Vagina (tissue), 2 donors: ENCODE data around the gene PPP1CA. TPM values are rescaled to one million over a fixed set of nuclear protein-coding genes. Genes with fewer than 3 reads are reported as not detected.

Source experiments
- DNase-seq, 2 donors: peaks; one replicate each; pipeline ENCODE4 v3.0.0-alpha.2; 2017; ENCODE audit errors: extremely low spot score in 2 of 2
- H3K27ac ChIP-seq: fragments of 200-600 bp; sonication (generic); one replicate; pipeline ENCODE4 v1.5.1; 2019
- H3K27me3 ChIP-seq: fragments of 200-600 bp; sonication (generic); one replicate; pipeline ENCODE4 v1.5.1; 2019
- H3K36me3 ChIP-seq, 2 donors: fragments of 200-600 bp; sonication (generic); one replicate each; pipeline ENCODE4 v1.5.1; 2017 to 2019
- H3K4me1 ChIP-seq: fragments of 200-600 bp; sonication (generic); one replicate; pipeline ENCODE4 v1.5.1; 2019
- H3K4me3 ChIP-seq, 2 donors: fragments of 200-600 bp; sonication (generic); 1 replicate in 1 of 2; 2 replicates in 1 of 2; pipeline ENCODE4 v1.5.1; 2016 to 2019
- H3K9me3 ChIP-seq: fragments of 200-600 bp; sonication (generic); one replicate; pipeline ENCODE4 v1.5.1; 2019
- CTCF ChIP-seq, 3 experiments: fragments of 450-650 bp in 2 of 3; fragments of 200-600 bp in 1 of 3; sonication (generic) in 1 of 3; IDR thresholded peaks; one replicate each; pipeline ENCODE4 v1.5.1; 2017 to 2019; ENCODE audit warnings: antibody characterized with exemption in 3 of 3, mild to moderate bottlenecking in 2 of 3, moderate library complexity in 2 of 3
- POLR2A ChIP-seq, 2 donors: fragments of 450-650 bp; IDR thresholded peaks; one replicate each; pipeline ENCODE4 v1.6.1; 2017; ENCODE audit warnings: antibody characterized with exemption in 2 of 2, mild to moderate bottlenecking in 2 of 2, moderate library complexity in 2 of 2
- POLR2AphosphoS5 ChIP-seq, 2 donors: sonication (generic); formaldehyde crosslinking; IDR thresholded peaks; one replicate each; pipeline ENCODE4 v1.9.0; 2017; ENCODE audit warnings: antibody characterized with exemption in 2 of 2, mild to moderate bottlenecking in 2 of 2, low read depth in 1 of 2; ENCODE audit not compliant: insufficient read depth in 1 of 2
- intact Hi-C: fragments of 100-400 bp; cut with DNase I; formaldehyde crosslinking; loops from one replicate; pipeline ENCODE4 v1.15.1; 2023
- total RNA-seq: library from RNA; depleted of rRNA; stranded (reverse); fragments of >200 nt; gene quantifications from one replicate; pipeline ENCODE4 v1.2.3, GENCODE V29; 2016

Gene PPP1CA
- total RNA-seq, 1 donor from 2014 or later = 102 TPM

DNA sequence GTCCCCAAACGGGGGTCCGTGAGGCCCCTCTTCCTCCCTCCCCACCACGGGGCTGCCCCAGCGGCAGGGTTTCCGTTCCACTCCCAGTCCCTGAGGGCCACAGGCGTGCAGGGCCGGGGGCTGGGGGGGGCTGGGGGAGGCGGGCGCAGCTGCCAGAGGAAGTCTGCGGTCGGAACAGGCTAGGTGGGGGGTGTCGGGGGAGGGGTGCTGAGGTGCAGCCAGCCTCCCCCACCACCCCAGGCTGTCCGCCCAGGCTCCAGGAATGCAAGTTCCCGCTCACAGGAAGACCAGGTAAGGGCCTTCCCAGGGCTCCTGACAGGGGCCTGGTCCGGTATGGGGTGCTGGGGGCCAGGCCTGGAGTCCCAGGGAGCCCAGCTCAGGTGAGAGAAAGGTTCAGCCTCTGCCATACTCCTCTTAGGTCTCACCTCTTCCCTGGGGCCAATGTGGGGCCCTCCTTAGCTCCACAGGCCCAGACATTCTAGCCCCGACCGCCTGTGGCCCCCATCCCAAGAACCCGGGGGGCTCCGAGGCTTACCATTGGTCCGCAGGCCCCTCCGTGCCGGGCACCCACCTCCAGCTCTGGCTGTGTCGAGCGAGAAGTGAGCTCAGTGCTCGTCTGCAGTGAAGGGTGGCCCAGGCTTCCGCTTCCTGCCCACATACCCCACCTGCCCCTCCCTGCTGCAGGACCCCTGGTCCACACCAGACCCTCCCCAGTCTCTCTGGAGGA is 35.6 kb upstream of the PPP1CA start, which contains the start of gene PTPRCAP:
Gene PTPRCAP (minus strand): TSS at position 601 of the 727 bp plus-strand sequence. CDS start 63 bp downstream, at position 538.
- no peaks in the 10 kb centered on the region for H3K9me3 ChIP-seq
- H3K27me3 ChIP-seq = no peaks in the 10 kb centered on the region
- peaks cover 0 to 67% of the 10 kb centered on the region in 2 donors for H3K36me3 ChIP-seq
- intact Hi-C loops = no loop called here
- peaks cover 46% of the 10 kb centered on the region for H3K4me1 ChIP-seq
- TF ChIP-seq CTCF (IDR thresholded peaks at IDR 0.05) = no peak
- TF ChIP-seq POLR2AphosphoS5 (IDR thresholded peaks at IDR 0.05; ENCODE audit: insufficient read depth in 1 of 2, low read depth in 1 of 2) = no peak
- no peak for TF ChIP-seq POLR2A (IDR thresholded peaks at IDR 0.05)
- DNase-seq = no peak
- peak within 1 kb of the TSS; percentile 22 to 32 for H3K4me3 ChIP-seq
- H3K27ac ChIP-seq = no peak within 1 kb of the TSS

GRCh38 chr11:67436459-67437081 is 34.9 kb upstream of the PPP1CA start:
- no peaks in the 10 kb centered on the region for H3K9me3 ChIP-seq
- no peak for TF ChIP-seq CTCF (IDR thresholded peaks at IDR 0.05)
- no peak for TF ChIP-seq POLR2AphosphoS5 (IDR thresholded peaks at IDR 0.05; ENCODE audit: insufficient read depth in 1 of 2, low read depth in 1 of 2)
- no peak for TF ChIP-seq POLR2A (IDR thresholded peaks at IDR 0.05)
- intact Hi-C loops = no loop called here
- no peak overlapping the region for H3K27ac ChIP-seq
- peaks cover 0 to 63% of the 10 kb centered on the region in 2 donors for H3K36me3 ChIP-seq
- H3K4me3 ChIP-seq = peak overlapping the region in 1 of 2 donors; percentile 32
- DNase-seq = no peak
- no peaks in the 10 kb centered on the region for H3K27me3 ChIP-seq
- peaks cover 44% of the 10 kb centered on the region for H3K4me1 ChIP-seq

DNA sequence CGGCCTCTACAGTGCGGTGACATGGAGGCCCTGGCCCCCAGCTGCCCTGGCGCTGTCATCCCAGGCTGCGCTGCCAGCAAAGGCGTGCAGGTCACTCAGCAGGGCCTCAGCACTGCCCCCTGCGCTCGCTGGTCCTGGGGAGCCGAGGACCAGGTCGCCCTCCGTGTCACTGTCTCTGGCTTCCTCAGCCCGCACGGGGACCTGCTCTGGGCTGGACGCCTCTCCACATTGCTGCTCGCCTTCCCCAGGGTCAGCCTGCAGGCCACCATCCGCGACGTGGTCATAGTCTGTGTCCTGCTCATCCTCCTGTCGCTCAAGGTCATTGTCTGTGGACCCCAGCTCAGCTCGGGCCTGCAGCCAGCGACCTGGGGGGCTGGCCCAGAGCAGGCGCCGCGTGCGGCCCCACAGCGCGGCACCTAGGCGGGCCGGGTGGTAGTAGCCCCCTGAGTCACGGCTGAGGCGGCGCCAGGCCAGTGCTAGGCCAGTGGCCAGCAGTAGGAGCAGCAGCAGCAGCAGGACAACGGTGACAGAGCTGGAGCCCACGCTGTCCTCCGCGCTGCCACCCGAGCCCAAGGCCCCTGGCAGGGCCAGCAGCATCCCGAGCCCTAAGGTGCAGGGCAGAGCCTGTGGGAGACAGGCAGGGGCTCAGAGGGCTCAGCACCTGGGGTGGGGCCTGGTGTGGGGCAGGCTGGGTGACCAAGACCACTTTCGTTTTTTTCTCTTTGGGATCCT is 34.2 kb upstream of the PPP1CA start:
- intact Hi-C loops = no loop called here
- peaks cover 41% of the 10 kb centered on the region for H3K4me1 ChIP-seq
- no peaks in the 10 kb centered on the region for H3K9me3 ChIP-seq
- H3K27me3 ChIP-seq = no peaks in the 10 kb centered on the region
- no peak for DNase-seq
- TF ChIP-seq POLR2A (IDR thresholded peaks at IDR 0.05) (no peak), POLR2AphosphoS5 (IDR thresholded peaks at IDR 0.05; ENCODE audit: insufficient read depth in 1 of 2, low read depth in 1 of 2) (no peak)
- no peak overlapping the region for H3K27ac ChIP-seq
- H3K4me3 ChIP-seq = peak overlapping the region in 1 of 2 donors; percentile 32
- peaks cover 0 to 59% of the 10 kb centered on the region in 2 donors for H3K36me3 ChIP-seq

GRCh38 chr11:67435031-67435726 is 33.5 kb upstream of the PPP1CA start:
- H3K9me3 ChIP-seq = no peaks in the 10 kb centered on the region
- peaks cover 39% of the 10 kb centered on the region for H3K4me1 ChIP-seq
- no peak overlapping the region for H3K27ac ChIP-seq
- TF ChIP-seq POLR2AphosphoS5 (IDR thresholded peaks at IDR 0.05; ENCODE audit: insufficient read depth in 1 of 2, low read depth in 1 of 2) (no peak), POLR2A (IDR thresholded peaks at IDR 0.05) (no peak), CTCF (IDR thresholded peaks at IDR 0.05) (no peak)
- H3K4me3 ChIP-seq = no peak overlapping the region
- H3K36me3 ChIP-seq = peaks cover 0 to 52% of the 10 kb centered on the region in 2 donors
- intact Hi-C loops = no loop called here
- no peak for DNase-seq
- H3K27me3 ChIP-seq = no peaks in the 10 kb centered on the region

DNA sequence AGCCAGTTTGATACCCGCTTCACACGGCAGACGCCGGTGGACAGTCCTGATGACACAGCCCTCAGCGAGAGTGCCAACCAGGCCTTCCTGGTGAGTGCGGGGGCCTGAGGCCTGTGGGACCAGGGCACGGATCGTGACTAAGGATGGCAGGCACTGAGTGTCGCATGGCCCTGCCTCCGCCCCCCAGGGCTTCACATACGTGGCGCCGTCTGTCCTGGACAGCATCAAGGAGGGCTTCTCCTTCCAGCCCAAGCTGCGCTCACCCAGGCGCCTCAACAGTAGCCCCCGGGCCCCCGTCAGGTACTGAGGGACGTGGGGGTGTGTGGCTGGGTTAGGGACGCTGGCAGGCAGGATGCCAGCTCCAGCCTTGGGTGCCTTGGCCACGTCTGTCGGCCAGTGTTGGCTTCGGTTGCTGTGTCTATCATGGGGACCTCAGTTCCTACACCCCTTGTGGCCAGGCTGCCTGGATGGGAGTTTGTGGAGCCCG is 32.8 kb upstream of the PPP1CA start:
- Histone ChIP-seq H3K4me3 (no peak overlapping the region), H3K27ac (no peak overlapping the region), H3K36me3 (peaks cover 0 to 45% of the 10 kb centered on the region in 2 donors), H3K27me3 (no peaks in the 10 kb centered on the region), H3K9me3 (no peaks in the 10 kb centered on the region), H3K4me1 (peaks cover 39% of the 10 kb centered on the region)
- intact Hi-C loops = no loop called here
- no peak for TF ChIP-seq POLR2AphosphoS5 (IDR thresholded peaks at IDR 0.05; ENCODE audit: insufficient read depth in 1 of 2, low read depth in 1 of 2)
- TF ChIP-seq POLR2A (IDR thresholded peaks at IDR 0.05) = no peak
- TF ChIP-seq CTCF (IDR thresholded peaks at IDR 0.05) = no peak
- no peak for DNase-seq
